Frontal cortex (tissue), 4 donors: Measurements from ENCODE around the gene SLC39A6. TPM values are rescaled to one million over a fixed set of nuclear protein-coding genes. Genes with fewer than 3 reads are reported as not detected.
"Not testable (repeated sequence)": the region's sequence is repeated elsewhere in the genome, so short reads cannot be mapped to it uniquely, and the experiment has no call there.

Experiments used
- DNase-seq, 2 donors: peaks; one replicate each; pipeline ENCODE4 v3.0.0; 2012; ENCODE audit warnings: low spot score in 2 of 2
- FAIRE-seq: peaks from 2 replicates; lab custom pipeline; 2012; peaks lifted over from hg19 to GRCh38; lab: Jason Lieb, UNC
- total RNA-seq: library from RNA; depleted of rRNA; stranded (reverse); fragments of >200 nt; gene quantifications from one replicate; pipeline ENCODE4 v1.2.3, GENCODE V29; 2014
- donor health status: control.
- donor health status: control.
- donor health status: control.

Gene SLC39A6
- 231 TPM for total RNA-seq

- FAIRE-seq (no peak), DNase-seq (peak; percentile 89 to 92)
Observed at GRCh38 chr18:36129300-36130038, at the start of gene SLC39A6, which contains the start of gene ELP2. Gene SLC39A6 (minus strand): TSS chr18:36129340. CDS start chr18:36127007, 2,333 bp downstream. Gene ELP2 (plus strand): TSS chr18:36129899. CDS start chr18:36129934, 35 bp downstream.

- DNase-seq (no peak), FAIRE-seq (no peak)
Observed at GRCh38 chr18:36177913-36178312, 48.8 kb upstream of the SLC39A6 start.

- FAIRE-seq (no peak), DNase-seq (no peak)
Observed at GRCh38 chr18:36176711-36177110, 47.6 kb upstream of the SLC39A6 start.

GRCh38 chr18:36176177-36176584 is 47.0 kb upstream of the SLC39A6 start:
- no peak for DNase-seq
- no peak for FAIRE-seq

GRCh38 chr18:36175481-36175880 is 46.3 kb upstream of the SLC39A6 start:
- no peak for FAIRE-seq
- DNase-seq = no peak

GRCh38 chr18:36169938-36170337 is 40.8 kb upstream of the SLC39A6 start:
- FAIRE-seq (no peak), DNase-seq (no peak)

- not testable (repeated sequence) for FAIRE-seq, DNase-seq
Observed at GRCh38 chr18:36168296-36168695, 39.2 kb upstream of the SLC39A6 start.

GRCh38 chr18:36167692-36168218 is 38.6 kb upstream of the SLC39A6 start:
- no peak for DNase-seq
- FAIRE-seq = no peak

GRCh38 chr18:36162981-36163380 is 33.8 kb upstream of the SLC39A6 start:
- FAIRE-seq (no peak), DNase-seq (no peak)

- no peak for DNase-seq
- FAIRE-seq = no peak
Observed at GRCh38 chr18:36160959-36161371, 31.8 kb upstream of the SLC39A6 start.

GRCh38 chr18:36158266-36158867 is 29.2 kb upstream of the SLC39A6 start:
- DNase-seq = no peak
- FAIRE-seq = no peak

- DNase-seq (no peak), FAIRE-seq (no peak)
Observed at GRCh38 chr18:36157441-36157840, 28.3 kb upstream of the SLC39A6 start.

GRCh38 chr18:36155851-36156757 is 27.0 kb upstream of the SLC39A6 start:
- FAIRE-seq = no peak
- no peak for DNase-seq

GRCh38 chr18:36153771-36154170 is 24.6 kb upstream of the SLC39A6 start:
- FAIRE-seq = no peak
- DNase-seq = no peak

GRCh38 chr18:36153203-36153602 is 24.1 kb upstream of the SLC39A6 start:
- DNase-seq (no peak), FAIRE-seq (no peak)

- no peak for FAIRE-seq
Observed at GRCh38 chr18:36152781-36153180, 23.6 kb upstream of the SLC39A6 start.

GRCh38 chr18:36149514-36150289 is 20.6 kb upstream of the SLC39A6 start:
- no peak for DNase-seq
- FAIRE-seq = no peak

More at GRCh38 chr18:36152781-36153180, 23.6 kb upstream of the SLC39A6 start:
- DNase-seq = no peak

- no peak for FAIRE-seq
- DNase-seq = no peak
Observed at GRCh38 chr18:36143391-36143790, 14.3 kb upstream of the SLC39A6 start.

GRCh38 chr18:36142751-36143150 is 13.6 kb upstream of the SLC39A6 start:
- no peak for FAIRE-seq
- no peak for DNase-seq
